Measurements from ENCODE around the gene TAF1D.
A peak's percentile ranks its signal among the peaks of the same experiment; 100 is the strongest.
"Not testable (repeated sequence)": the region's sequence is repeated elsewhere in the genome, so short reads cannot be mapped to it uniquely, and the experiment has no call there.

Gene TAF1D

GRCh38 chr11:93741094-93741881 lies at the start of gene TAF1D, which contains the start of gene C11orf54:
TSS of gene TAF1D (minus strand) at chr11:93741495. CDS start at chr11:93739304, 2,191 bp downstream.
TSS of gene C11orf54 (plus strand) at chr11:93741672. CDS start at chr11:93747394, 5,722 bp downstream.
- peak; percentile 87 for FAIRE-seq

DNA sequence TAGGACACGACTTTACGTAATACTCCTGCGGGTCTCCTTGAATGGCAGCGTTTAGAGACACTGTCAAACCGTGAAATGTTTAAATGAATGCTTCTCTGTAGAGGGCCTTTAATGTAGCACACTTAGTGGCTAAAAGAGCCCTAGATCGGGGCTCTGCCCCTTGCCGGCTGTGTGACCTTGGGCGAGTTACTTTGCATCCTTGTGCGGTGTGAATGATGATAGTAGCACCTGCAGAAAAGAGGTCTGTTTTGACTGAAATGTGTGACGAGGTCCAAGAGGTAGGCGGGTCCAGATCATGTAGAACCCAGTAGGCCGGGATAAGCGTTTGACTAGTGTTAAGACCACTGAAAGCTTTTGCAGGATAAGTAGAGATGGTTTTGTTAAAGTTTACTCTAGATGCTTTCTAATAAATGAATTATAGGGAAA lies 43.7 kb upstream of the TAF1D start:
- no peak for FAIRE-seq

DNA sequence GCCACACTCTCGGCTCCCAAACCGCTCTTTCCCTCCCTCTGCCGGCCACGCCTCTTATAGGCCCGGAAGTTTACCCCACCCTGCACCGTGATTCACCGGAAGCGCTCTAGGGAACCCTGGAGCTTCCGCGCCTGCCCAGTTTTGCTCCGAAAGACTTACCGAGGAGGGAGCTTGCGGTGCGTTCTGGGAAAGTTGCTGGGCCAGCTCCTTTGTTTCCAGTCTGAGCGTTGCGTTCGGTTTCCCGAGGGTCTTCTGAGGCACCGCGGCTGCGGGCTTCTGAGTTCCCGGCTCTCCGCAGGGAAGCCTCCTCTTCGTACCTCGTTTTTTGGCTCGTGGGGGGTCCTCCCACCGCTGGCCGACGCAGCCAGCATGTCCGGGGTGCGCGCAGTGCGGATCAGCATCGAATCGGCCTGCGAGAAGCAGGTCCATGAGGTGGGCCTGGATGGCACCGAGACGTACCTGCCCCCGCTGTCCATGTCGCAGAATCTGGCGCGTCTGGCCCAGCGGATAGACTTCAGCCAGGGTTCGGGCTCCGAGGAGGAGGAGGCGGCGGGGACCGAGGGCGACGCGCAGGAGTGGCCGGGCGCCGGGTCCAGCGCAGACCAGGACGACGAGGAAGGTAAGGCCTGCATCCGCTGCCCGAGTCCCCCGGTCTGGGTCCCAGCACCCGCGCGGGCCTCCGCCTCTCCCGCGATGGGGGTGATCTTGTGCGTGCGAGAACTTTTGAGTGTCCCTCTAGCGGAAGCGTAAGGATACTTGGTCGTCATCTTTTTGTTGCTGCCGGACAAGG lies 43.0 kb upstream of the TAF1D start, which contains the start of gene MED17:
TSS of gene MED17 (plus strand) at position 138 of the 790 bp plus-strand sequence. CDS start at position 370, 232 bp downstream.
- FAIRE-seq, result peak; percentile 73

GRCh38 chr11:93783765-93784144 lies 42.5 kb upstream of the TAF1D start:
- no peak for FAIRE-seq

- no peak for FAIRE-seq
Measured at GRCh38 chr11:93783362-93783761, 42.1 kb upstream of the TAF1D start.

GRCh38 chr11:93775289-93775688 lies 34.0 kb upstream of the TAF1D start:
- FAIRE-seq, result no peak

DNA sequence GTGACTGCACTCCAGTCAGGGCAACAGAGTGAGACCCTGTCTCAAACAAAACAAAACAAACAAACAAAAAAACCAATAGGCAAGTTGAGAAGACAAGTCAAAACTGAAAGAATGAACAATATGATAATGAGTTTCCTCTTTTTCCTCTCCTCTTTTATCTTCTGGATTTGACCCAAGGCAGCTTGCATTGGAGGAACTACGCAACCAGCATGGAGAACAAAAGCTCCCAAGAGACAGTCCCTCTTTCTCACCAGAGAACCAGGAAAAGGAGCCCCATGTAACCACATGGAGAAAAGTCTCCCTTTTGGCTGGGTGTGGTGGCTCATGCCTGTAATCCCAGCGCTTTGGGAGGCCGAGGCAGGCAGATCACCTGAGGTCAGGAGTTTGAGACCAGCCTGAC lies 33.3 kb upstream of the TAF1D start:
- FAIRE-seq, result not testable (repeated sequence)

DNA sequence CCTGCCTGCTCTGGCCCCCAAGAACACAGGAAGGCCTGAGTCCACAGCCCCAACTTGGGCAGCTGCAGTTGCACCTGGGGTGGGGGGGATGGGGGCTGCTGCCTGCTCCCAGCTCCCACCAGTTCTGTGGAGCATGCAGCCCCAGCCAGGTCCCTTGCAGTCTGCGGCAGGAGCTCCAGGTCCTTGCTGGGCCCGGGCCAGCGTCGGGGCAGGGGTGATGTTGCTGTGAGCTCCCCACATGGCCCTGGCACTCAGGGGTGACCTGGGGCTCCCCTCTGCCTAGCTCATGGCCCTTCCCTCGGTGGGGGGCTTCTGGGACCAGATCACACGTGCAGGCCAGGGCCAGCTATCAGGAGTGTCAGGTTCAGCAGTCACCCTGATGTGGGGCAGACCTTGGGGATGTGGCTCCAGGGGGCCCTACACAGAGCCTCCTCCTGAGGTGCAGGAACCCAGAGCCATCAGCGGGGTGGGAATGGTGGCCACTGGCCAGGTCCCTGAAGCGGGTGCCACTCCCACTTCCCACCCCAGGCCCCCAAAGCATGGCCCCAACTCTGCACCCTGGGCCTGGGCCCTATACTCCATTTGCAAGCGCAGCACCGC lies 32.4 kb upstream of the TAF1D start:
- FAIRE-seq, result no peak

DNA sequence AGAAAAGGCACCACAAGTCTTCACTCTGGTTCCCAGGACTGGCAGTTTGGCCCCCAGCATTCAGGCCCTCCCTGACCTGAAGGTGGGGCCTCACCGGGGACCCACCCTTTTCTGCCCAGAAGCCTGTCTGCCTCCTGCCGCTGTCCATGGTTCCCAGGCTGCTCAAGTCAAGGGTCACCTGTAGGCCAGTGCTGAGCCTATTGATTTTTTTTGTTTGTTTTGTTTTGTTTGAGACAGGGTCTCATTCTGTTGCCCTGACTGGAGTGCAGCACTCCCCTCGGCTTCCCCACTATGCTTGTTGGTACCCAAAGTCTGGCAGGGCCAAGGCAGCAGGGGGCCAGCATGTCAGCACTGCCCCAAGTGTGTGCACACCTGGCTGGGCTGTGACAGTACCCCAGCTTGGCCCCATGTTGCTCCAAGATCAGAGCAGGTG lies 31.8 kb upstream of the TAF1D start:
- FAIRE-seq, result no peak

- FAIRE-seq, result no peak
Measured at GRCh38 chr11:93772123-93772522, 30.8 kb upstream of the TAF1D start.

GRCh38 chr11:93770160-93770559 lies 28.9 kb upstream of the TAF1D start:
- FAIRE-seq, result no peak

- no peak for FAIRE-seq
Measured at GRCh38 chr11:93767018-93767417, 25.7 kb upstream of the TAF1D start.

DNA sequence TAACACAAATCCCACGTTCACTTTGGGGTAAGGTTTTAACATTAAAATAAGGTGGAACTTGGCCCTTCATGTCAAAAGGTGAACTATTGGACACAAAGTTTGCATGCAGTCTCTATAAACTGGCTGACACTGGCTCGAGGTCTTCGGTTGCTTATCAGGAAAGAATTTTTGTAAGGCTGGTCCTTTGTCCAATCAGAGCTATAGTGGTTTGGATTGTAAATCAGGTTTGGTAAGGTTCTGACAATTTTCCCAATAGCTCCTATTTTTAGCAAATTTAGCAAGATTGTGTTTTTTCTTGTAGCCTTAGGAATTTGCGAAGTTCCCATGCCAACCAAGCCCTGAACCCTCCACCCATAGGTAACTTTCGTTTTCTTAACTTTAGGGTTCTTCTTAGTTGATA lies 25.2 kb upstream of the TAF1D start:
- FAIRE-seq, result no peak

DNA sequence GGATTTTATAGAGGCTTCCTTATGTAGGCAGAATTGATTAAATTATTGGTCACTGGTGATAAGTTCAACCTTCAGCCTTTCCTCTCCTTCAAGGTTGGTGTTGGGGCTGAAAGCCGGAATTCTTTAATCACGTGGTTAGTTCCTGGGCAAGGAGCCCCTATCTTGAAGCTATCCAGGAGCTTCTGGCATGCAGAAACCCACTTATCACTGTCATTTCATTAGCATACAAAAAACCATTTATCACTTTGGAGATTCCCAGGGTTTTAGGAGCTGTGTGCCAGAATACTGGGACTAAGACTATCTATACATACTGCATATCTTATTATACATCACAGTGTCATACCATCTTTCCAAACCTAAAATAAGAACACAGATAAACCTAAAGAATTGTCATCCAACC lies 24.3 kb upstream of the TAF1D start:
- FAIRE-seq, result no peak

DNA sequence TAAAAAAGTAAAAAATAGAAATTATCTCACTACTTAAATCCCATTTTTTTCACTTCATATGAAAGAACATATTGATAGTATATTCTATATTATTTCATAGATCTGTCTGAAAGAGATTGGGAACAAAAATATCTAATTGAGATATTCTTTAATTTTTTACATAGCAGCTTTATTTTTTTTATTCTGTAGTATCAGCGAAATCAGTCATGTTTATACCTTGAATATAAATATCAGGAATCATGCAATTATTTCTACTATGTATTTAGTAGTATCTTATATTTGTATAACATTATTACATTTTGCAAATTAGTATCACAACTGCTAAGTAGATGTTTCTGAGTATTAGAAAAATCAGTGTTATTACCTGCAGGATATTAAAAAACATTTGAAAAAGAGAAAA lies 20.6 kb upstream of the TAF1D start:
- no peak for FAIRE-seq

GRCh38 chr11:93759123-93759522 lies 17.8 kb upstream of the TAF1D start:
- FAIRE-seq, result not testable (repeated sequence)

DNA sequence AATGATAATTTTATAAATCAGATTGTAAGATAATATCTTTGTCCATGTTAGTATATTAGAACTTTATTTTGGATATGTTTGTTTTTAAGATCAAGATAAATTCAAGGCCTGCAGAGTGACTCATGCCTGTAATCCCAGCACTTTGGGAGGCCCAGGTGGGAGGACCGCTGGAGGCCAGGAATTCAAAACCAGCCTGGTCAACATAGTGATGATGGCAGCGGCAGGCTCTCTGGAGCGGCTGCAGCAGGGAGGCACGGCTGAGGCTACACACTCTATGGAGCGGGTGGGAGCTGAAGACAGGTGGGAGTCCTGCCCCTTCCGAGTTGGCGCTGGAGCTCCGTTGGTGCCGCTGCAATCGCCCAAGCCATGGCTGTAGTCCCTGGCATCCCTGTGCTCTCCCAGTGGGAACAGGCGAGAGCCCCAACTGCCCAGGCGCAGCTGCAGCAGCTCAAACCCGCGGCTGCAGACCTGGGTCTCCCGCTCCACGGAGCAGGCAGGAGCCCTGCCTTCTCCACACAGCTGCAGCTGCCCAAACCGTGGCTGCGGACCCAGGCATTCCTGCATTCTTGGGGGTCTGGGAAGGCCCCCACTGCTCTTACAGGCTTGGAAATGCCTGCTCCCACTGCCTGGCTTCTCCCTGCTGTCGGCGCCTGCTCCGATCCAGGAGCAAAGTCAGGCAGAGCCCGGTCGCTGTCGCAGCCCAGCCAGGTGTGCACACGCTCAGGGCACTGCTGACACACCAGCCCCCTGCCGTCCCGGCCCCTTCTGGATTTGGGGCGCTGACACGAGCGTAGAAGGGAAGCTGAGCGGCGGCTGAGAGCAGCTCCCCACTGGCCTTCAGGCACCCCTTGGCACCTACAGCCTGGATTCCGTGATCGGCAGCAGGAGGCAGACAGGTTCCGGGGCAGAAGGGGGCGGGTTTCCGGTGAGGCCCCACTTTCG lies 16.9 kb upstream of the TAF1D start:
- no peak for FAIRE-seq

- FAIRE-seq, result no peak
Measured at GRCh38 chr11:93757301-93757700, 16.0 kb upstream of the TAF1D start.

DNA sequence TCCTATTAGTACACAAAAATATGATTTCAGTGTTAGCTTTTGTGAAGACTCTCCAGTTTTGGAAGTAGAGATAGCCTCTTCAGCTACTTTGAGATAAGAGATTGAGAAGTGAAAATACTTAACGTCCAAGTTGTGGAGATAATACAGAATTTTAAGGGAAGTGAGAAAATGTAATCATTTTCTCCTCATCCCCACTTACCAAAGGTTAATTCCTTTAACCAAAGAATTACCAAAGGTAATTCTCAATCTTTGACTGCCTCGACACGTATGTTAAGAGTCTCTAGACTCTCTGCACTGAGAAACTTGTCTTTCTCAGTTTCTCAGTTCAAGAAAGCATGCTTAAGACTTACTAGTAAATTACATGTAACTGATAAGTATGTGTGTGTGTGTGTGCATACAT lies 15.5 kb upstream of the TAF1D start:
- FAIRE-seq, result no peak

DNA sequence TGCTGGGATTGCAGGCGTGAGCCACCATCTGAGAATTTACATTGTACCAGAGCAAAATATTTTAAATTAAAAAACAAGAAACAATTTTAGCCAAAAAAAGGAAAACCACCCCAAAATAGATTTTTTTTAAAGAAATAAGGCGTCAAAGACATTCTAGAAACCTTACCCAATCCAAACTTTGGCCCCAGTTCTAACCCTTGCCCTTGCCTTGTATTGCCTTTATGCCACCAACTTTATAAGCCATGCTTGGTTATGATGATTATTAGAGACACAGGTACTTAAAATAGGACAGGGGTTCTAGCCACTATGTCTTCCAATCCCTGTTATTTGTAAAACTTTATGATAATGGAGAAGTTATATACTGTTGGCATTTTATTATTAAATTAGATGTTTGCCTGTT lies 11.9 kb upstream of the TAF1D start:
- FAIRE-seq, result no peak

DNA sequence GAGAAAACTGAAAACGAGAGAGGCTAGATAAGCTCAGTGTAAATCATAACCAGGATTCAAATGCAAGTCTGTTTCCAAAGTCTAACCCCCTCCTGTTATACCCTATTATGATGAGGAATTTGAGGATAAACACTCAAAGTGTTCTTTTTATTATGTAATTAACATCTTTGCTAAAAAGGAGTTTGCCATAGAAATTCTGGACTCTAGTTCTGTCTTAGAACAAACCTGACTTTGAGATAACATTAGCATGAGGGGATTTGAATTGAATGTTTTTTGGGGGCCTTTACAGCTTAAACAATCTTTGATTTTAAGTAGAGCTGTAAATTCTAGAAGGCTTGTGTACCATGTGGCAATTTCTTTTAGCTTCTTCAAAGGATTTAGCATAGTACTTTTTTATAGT lies 9.7 kb upstream of the TAF1D start:
- no peak for FAIRE-seq

GRCh38 chr11:93747122-93747521 lies 5.8 kb upstream of the TAF1D start:
- no peak for FAIRE-seq

Measured in endometrium (tissue), 2 donors.